ENCODE measurements around the gene COQ2. TPM values are rescaled to one million over a fixed set of nuclear protein-coding genes. Genes with fewer than 3 reads are reported as not detected.
"Not testable (repeated sequence)": the region's sequence is repeated elsewhere in the genome, so short reads cannot be mapped to it uniquely, and the experiment has no call there.

The COQ2 gene
- 9.6 TPM for polyA plus RNA-seq (2012; ENCODE audit: insufficient read depth, insufficient read length)

GRCh38 chr4:83284193-83285054 is at the start of gene COQ2:
Gene COQ2 (minus strand): TSS chr4:83284798. CDS start chr4:83284764, 34 bp downstream.
- peak within 1 kb of the TSS; percentile 72 for H3K4me3 ChIP-seq (ENCODE audit: low read length)
- DNase-seq (ENCODE audit: low read depth, low spot score), result peak; percentile 82

GRCh38 chr4:83331956-83332355 is 47.4 kb upstream of the COQ2 start:
- DNase-seq (ENCODE audit: low read depth, low spot score), result no peak
- H3K4me3 ChIP-seq (ENCODE audit: low read length), result no peak overlapping the region

GRCh38 chr4:83329521-83330110 is 45.0 kb upstream of the COQ2 start:
- no peak overlapping the region for H3K4me3 ChIP-seq (ENCODE audit: low read length)
- no peak for DNase-seq (ENCODE audit: low read depth, low spot score)

GRCh38 chr4:83328521-83329187 is 44.1 kb upstream of the COQ2 start:
- no peak for DNase-seq (ENCODE audit: low read depth, low spot score)
- H3K4me3 ChIP-seq (ENCODE audit: low read length), result no peak overlapping the region

GRCh38 chr4:83326546-83326945 is 41.9 kb upstream of the COQ2 start:
- no peak overlapping the region for H3K4me3 ChIP-seq (ENCODE audit: low read length)
- no peak for DNase-seq (ENCODE audit: low read depth, low spot score)

GRCh38 chr4:83325306-83325705 is 40.7 kb upstream of the COQ2 start:
- DNase-seq (ENCODE audit: low read depth, low spot score); H3K4me3 ChIP-seq (ENCODE audit: low read length): not testable (repeated sequence)

GRCh38 chr4:83323136-83323535 is 38.5 kb upstream of the COQ2 start:
- no peak overlapping the region for H3K4me3 ChIP-seq (ENCODE audit: low read length)
- DNase-seq (ENCODE audit: low read depth, low spot score), result no peak

- no peak overlapping the region for H3K4me3 ChIP-seq (ENCODE audit: low read length)
- DNase-seq (ENCODE audit: low read depth, low spot score), result peak; percentile 11
Measured at GRCh38 chr4:83320548-83320947, 36.0 kb upstream of the COQ2 start.

- no peak for DNase-seq (ENCODE audit: low read depth, low spot score)
- H3K4me3 ChIP-seq (ENCODE audit: low read length), result no peak overlapping the region
Measured at GRCh38 chr4:83318666-83319065, 34.1 kb upstream of the COQ2 start.

- H3K4me3 ChIP-seq (ENCODE audit: low read length), result no peak overlapping the region
- DNase-seq (ENCODE audit: low read depth, low spot score), result no peak
Measured at GRCh38 chr4:83317671-83318070, 33.1 kb upstream of the COQ2 start.

- no peak for DNase-seq (ENCODE audit: low read depth, low spot score)
- H3K4me3 ChIP-seq (ENCODE audit: low read length), result no peak overlapping the region
Measured at GRCh38 chr4:83316459-83317165, 32.0 kb upstream of the COQ2 start.

GRCh38 chr4:83315341-83315870 is 30.8 kb upstream of the COQ2 start:
- H3K4me3 ChIP-seq (ENCODE audit: low read length), result no peak overlapping the region
- no peak for DNase-seq (ENCODE audit: low read depth, low spot score)

GRCh38 chr4:83308672-83309071 is 24.1 kb upstream of the COQ2 start:
- no peak for DNase-seq (ENCODE audit: low read depth, low spot score)
- no peak overlapping the region for H3K4me3 ChIP-seq (ENCODE audit: low read length)

- H3K4me3 ChIP-seq (ENCODE audit: low read length), result no peak overlapping the region
- no peak for DNase-seq (ENCODE audit: low read depth, low spot score)
Measured at GRCh38 chr4:83307920-83308319, 23.3 kb upstream of the COQ2 start.

GRCh38 chr4:83305187-83305586 is 20.6 kb upstream of the COQ2 start:
- no peak for DNase-seq (ENCODE audit: low read depth, low spot score)

GRCh38 chr4:83297548-83298260 is 13.1 kb upstream of the COQ2 start:
- DNase-seq (ENCODE audit: low read depth, low spot score), result no peak
- no peak overlapping the region for H3K4me3 ChIP-seq (ENCODE audit: low read length)

More at GRCh38 chr4:83305187-83305586, 20.6 kb upstream of the COQ2 start:
- H3K4me3 ChIP-seq (ENCODE audit: low read length), result no peak overlapping the region

GRCh38 chr4:83293305-83294046 is 8.9 kb upstream of the COQ2 start:
- no peak for DNase-seq (ENCODE audit: low read depth, low spot score)
- H3K4me3 ChIP-seq (ENCODE audit: low read length), result no peak overlapping the region

Measured in Jurkat, Clone E6-1 (cell line).